Activated CD8-positive, alpha-beta memory T cell treated with anti-CD3 and anti-CD28 coated beads, Interleukin-2, amount 10 ng/mL, durations not matched to agents 7 days and 5 days (primary cell): ENCODE measurements around the gene GRAMD2A. TPM values are rescaled to one million over a fixed set of nuclear protein-coding genes. Genes with fewer than 3 reads are reported as not detected.

Source experiments
- ATAC-seq: fragments of 150-1000 bp; cut with Tn5 transposase; one replicate; pipeline ENCODE4 v1.10.0; 2021; ENCODE audit warnings: moderate library complexity
- CTCF ChIA-PET: fragments of 350-600 bp; sonication (Branson Sonifier 250); formaldehyde crosslinking; loops from one replicate; lab custom pipeline; 2021; ENCODE audit warnings: antibody characterized with exemption; lab: Charles Lee
- DNase-seq: peaks from one replicate; pipeline ENCODE4 v3.0.0-alpha.2; 2020
- H3K27ac Mint-ChIP-seq: one replicate; pipeline ENCODE4 v1.8.0; 2021; ENCODE audit warnings: mild to moderate bottlenecking, mixed read lengths
- H3K27me3 Mint-ChIP-seq: one replicate; pipeline ENCODE4 v1.8.0; 2021; ENCODE audit warnings: mixed read lengths
- H3K36me3 Mint-ChIP-seq: one replicate; pipeline ENCODE4 v1.8.0; 2021; ENCODE audit warnings: mild to moderate bottlenecking, mixed read lengths
- H3K4me1 Mint-ChIP-seq: one replicate; pipeline ENCODE4 v1.8.0; 2021; ENCODE audit warnings: mixed read lengths
- H3K4me3 Mint-ChIP-seq: one replicate; pipeline ENCODE4 v1.8.0; 2021; ENCODE audit warnings: mild to moderate bottlenecking, moderate library complexity, mixed read lengths
- H3K9me3 Mint-ChIP-seq: one replicate; pipeline ENCODE4 v1.8.0; 2022; ENCODE audit warnings: low read depth, mixed read lengths
- total RNA-seq, 2 experiments: library from RNA; stranded (reverse); gene quantifications; one replicate each; pipeline ENCODE4 v1.2.3, GENCODE V29; 2021

The GRAMD2A gene
- total RNA-seq, 2 experiments from 2014 or later = not detected

DNA sequence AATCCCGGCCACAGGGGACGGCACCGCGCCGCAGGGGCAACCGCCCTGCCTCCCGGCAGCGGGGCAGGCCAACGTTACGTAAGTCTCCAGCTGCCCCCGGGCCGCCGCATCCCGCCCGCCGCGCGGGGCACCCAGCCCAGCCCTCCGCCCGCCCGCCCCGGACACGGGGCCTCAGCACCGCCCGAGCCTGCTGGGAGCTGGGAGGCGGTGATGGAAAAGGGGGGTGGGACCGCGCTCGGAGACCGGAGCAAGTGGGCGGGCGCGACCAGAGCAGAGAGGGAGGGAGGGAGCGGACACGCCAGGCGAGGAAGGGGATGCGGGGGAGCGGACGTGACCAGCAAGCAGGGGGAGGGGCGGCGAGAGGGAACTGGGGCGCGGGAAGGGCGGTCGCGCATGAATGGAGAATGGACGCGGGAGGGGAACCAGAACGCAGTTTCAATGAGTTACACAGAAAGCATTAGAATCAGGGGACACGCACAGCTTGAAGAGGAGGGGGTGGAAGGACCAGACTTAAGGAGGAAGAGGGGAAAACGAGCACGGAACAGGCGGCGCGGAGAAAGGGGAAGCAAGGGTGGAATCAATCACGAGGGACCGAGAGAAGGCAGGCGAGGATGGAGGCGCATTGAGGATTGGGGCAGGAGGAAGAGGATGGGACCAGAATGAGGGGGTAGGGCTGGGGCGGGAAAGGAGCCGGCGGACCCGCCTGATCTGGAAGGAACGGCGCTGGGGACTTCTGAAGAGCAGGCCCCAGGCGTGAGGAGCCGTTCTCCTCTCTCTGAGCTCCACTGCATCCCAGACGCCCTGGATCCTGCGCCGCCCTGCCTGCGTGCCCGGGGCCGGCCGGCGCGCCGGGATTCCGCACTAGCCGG is 32.8 kb upstream of the GRAMD2A start:
- Mint-ChIP-seq H3K9me3 (no peaks in the 10 kb centered on the region), H3K4me3 (peak overlapping the region; percentile 99), H3K36me3 (peaks cover 39% of the 10 kb centered on the region), H3K27me3 (no peaks in the 10 kb centered on the region), H3K27ac (peak overlapping the region; percentile 97), H3K4me1 (peaks cover 43% of the 10 kb centered on the region)
- DNase-seq (peak; percentile 86), ATAC-seq (peak; percentile 4)
- CTCF ChIA-PET = interaction anchor here (0.8 to 1.6 kb wide), 3 partner anchors 38 to 232 kb away, joined by 3 to 4 read pairs (median 3); no protein-coding TSS in a partner anchor

DNA sequence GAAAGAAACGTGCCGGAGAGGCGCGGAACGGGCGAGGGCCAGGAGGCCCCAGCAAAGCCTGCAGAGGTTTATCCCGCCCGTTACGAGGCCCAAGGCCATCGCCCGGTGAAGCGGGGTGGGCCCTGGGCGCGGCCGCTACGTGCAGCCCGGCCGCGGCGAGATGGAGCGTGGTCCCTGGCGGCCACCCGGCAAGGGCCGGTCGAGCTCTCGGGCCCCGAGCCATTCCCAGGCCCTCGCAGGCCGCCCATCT is 32.3 kb upstream of the GRAMD2A start:
- H3K9me3 Mint-ChIP-seq = no peaks in the 10 kb centered on the region
- no peak for ATAC-seq
- peaks cover 42% of the 10 kb centered on the region for H3K36me3 Mint-ChIP-seq
- CTCF ChIA-PET = interaction anchor here (0.7 to 1.6 kb wide), 3 partner anchors 13 to 44 kb away, joined by 3 to 5 read pairs (median 3); no protein-coding TSS in a partner anchor
- peak overlapping the region; percentile 99 for H3K4me3 Mint-ChIP-seq
- no peaks in the 10 kb centered on the region for H3K27me3 Mint-ChIP-seq
- peaks cover 46% of the 10 kb centered on the region for H3K4me1 Mint-ChIP-seq
- DNase-seq = no peak
- peak overlapping the region; percentile 92 for H3K27ac Mint-ChIP-seq

- ATAC-seq = no peak
- peaks cover 45% of the 10 kb centered on the region for H3K36me3 Mint-ChIP-seq
Measured at GRCh38 chr15:72229076-72229946, 31.7 kb upstream of the GRAMD2A start.

DNA sequence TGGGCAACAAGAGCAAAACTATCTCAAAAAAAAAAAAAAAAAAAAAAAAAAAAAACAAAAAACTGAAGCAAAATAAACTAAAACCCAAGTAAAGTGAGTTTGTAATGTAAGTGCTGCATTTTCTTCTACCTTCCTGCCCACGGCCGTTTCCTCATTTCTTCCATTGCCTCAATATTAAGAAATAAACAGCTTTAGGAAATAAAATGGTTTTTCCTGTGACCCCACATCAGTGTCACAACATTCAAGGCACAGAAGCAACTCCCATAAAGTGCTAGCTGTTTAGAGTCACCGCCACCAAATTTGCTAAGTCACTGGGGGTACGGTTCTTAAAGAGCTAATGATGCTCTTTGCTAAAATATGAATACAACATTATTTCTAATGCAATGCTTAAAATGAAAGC is 30.1 kb upstream of the GRAMD2A start:
- peak overlapping the region; percentile 99 for H3K4me3 Mint-ChIP-seq
- peaks cover 60% of the 10 kb centered on the region for H3K36me3 Mint-ChIP-seq
- H3K4me1 Mint-ChIP-seq = peaks cover 59% of the 10 kb centered on the region
- ATAC-seq = no peak
- no peak for DNase-seq
- no peaks in the 10 kb centered on the region for H3K9me3 Mint-ChIP-seq
- peak overlapping the region; percentile 92 for H3K27ac Mint-ChIP-seq
- H3K27me3 Mint-ChIP-seq = no peaks in the 10 kb centered on the region
- CTCF ChIA-PET = interaction anchor here (0.7 to 3.3 kb wide), 11 partner anchors 12 to 447 kb away, joined by 3 to 57 read pairs (median 4); partner anchors contain the start of gene GRAMD2A

More at GRCh38 chr15:72229076-72229946, 31.7 kb upstream of the GRAMD2A start:
- peak; percentile 55 for DNase-seq
- CTCF ChIA-PET = interaction anchor here (0.7 to 1.6 kb wide), 2 partner anchors 13 to 44 kb away, joined by 3 to 5 read pairs; no protein-coding TSS in a partner anchor
- peaks cover 48% of the 10 kb centered on the region for H3K4me1 Mint-ChIP-seq
- H3K4me3 Mint-ChIP-seq = peak overlapping the region; percentile 99
- no peaks in the 10 kb centered on the region for H3K9me3 Mint-ChIP-seq
- H3K27me3 Mint-ChIP-seq = no peaks in the 10 kb centered on the region
- peak overlapping the region; percentile 92 for H3K27ac Mint-ChIP-seq

- H3K36me3 Mint-ChIP-seq = peaks cover 65% of the 10 kb centered on the region
- peak; percentile 28 for ATAC-seq
- H3K4me1 Mint-ChIP-seq = peaks cover 59% of the 10 kb centered on the region
- H3K4me3 Mint-ChIP-seq = peak overlapping the region; percentile 99
- no peaks in the 10 kb centered on the region for H3K27me3 Mint-ChIP-seq
- H3K27ac Mint-ChIP-seq = peak overlapping the region; percentile 92
- CTCF ChIA-PET = interaction anchor here (0.5 to 3.3 kb wide), 21 partner anchors 10 to 559 kb away, joined by 3 to 57 read pairs (median 4); partner anchors contain the start of genes GRAMD2A and HEXA
- H3K9me3 Mint-ChIP-seq = no peaks in the 10 kb centered on the region
- peak; percentile 72 for DNase-seq
Measured at GRCh38 chr15:72227192-72227586, 29.6 kb upstream of the GRAMD2A start.

DNA sequence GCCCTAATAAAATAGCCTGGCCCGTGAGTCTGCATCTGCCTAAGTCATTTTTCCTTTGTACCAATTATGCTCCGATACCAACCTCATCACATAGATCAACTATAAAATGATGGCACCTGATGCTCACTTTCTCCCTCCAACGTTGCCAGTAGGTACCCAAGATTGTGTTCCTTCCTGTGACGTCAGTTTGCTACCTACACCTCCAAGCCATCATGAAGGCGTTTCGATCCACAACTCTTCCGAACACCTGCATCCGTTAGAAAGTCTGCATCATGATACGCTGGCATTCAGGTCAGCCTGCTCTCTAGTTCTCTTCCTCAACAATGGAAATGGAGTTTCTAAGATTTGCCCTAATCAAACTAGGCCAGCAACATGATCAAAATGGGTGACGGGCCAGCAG is 25.7 kb upstream of the GRAMD2A start:
- Mint-ChIP-seq H3K27ac (peak overlapping the region; percentile 61), H3K9me3 (no peaks in the 10 kb centered on the region), H3K4me3 (no peak overlapping the region), H3K4me1 (peaks cover 77% of the 10 kb centered on the region), H3K36me3 (peaks cover 81% of the 10 kb centered on the region), H3K27me3 (no peaks in the 10 kb centered on the region)
- CTCF ChIA-PET = interaction anchor here (1.5 kb wide), 1 partner anchor 90 kb away, joined by 4 read pairs; no protein-coding TSS in a partner anchor
- DNase-seq (no peak), ATAC-seq (no peak)

- Mint-ChIP-seq H3K9me3 (no peaks in the 10 kb centered on the region), H3K4me1 (peaks cover 75% of the 10 kb centered on the region), H3K27me3 (no peaks in the 10 kb centered on the region), H3K36me3 (peaks cover 83% of the 10 kb centered on the region), H3K27ac (peak overlapping the region; percentile 66), H3K4me3 (no peak overlapping the region)
- DNase-seq (no peak), ATAC-seq (no peak)
- CTCF ChIA-PET = interaction anchor here (0.7 to 1.5 kb wide), 3 partner anchors 9 to 91 kb away, joined by 3 to 4 read pairs (median 4); no protein-coding TSS in a partner anchor
Measured at GRCh38 chr15:72222393-72222792, 24.8 kb upstream of the GRAMD2A start.

- Mint-ChIP-seq H3K27me3 (no peaks in the 10 kb centered on the region), H3K4me1 (peaks cover 61% of the 10 kb centered on the region), H3K9me3 (no peaks in the 10 kb centered on the region), H3K27ac (no peak overlapping the region), H3K4me3 (no peak overlapping the region), H3K36me3 (peaks cover 80% of the 10 kb centered on the region)
- CTCF ChIA-PET = interaction anchor here (1.4 kb wide), 1 partner anchor 19 kb away, joined by 3 read pairs; no protein-coding TSS in a partner anchor
- no peak for ATAC-seq
- no peak for DNase-seq
Measured at GRCh38 chr15:72220687-72221086, 23.1 kb upstream of the GRAMD2A start.

- no peaks in the 10 kb centered on the region for H3K9me3 Mint-ChIP-seq
- H3K4me1 Mint-ChIP-seq = peaks cover 34% of the 10 kb centered on the region
- H3K27ac Mint-ChIP-seq = no peak overlapping the region
- peaks cover 74% of the 10 kb centered on the region for H3K36me3 Mint-ChIP-seq
- ATAC-seq = no peak
- no peak overlapping the region for H3K4me3 Mint-ChIP-seq
- no peaks in the 10 kb centered on the region for H3K27me3 Mint-ChIP-seq
- CTCF ChIA-PET = interaction anchor here (0.8 to 2.9 kb wide), 4 partner anchors 9 to 19 kb away, joined by 3 to 11 read pairs (median 4); no protein-coding TSS in a partner anchor
- DNase-seq = no peak
Measured at GRCh38 chr15:72217216-72217615, 19.6 kb upstream of the GRAMD2A start.

GRCh38 chr15:72216079-72216478 is 18.5 kb upstream of the GRAMD2A start:
- no peak for DNase-seq
- Mint-ChIP-seq H3K36me3 (peaks cover 77% of the 10 kb centered on the region), H3K4me3 (no peak overlapping the region), H3K9me3 (no peaks in the 10 kb centered on the region), H3K27ac (no peak overlapping the region), H3K27me3 (no peaks in the 10 kb centered on the region), H3K4me1 (peaks cover 24% of the 10 kb centered on the region)
- CTCF ChIA-PET = interaction anchor here (1.6 to 2.9 kb wide), 2 partner anchors 14 to 15 kb away, joined by 5 to 11 read pairs; no protein-coding TSS in a partner anchor
- ATAC-seq = no peak

DNA sequence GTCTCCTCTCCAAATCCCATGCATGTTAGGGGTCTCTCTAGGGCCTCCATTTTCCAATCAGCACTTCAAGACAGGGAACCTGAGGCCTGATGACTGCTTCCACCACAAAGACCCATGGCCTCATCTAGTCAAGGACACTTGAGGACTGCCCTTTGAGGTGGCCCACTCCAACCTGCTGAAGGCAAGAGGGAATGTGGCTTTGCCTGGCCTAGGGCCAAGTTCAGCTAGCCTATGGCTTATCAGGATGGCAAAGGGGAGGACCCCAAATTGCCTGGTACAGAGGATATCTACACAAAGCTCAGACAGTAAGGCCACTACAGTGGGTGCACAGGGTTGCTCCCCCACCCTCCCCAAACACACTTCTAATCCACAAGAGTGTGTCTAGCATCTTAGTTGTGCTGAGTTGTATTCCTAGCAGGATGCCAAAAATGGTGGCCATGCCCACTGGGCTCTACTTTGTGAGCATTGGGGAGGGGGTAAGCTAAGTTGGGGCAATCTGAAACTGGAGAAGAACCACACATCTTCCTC is 10.0 kb upstream of the GRAMD2A start:
- no peak overlapping the region for H3K27ac Mint-ChIP-seq
- CTCF ChIA-PET = interaction anchor here (0.7 to 1.0 kb wide), 3 partner anchors 8 to 19 kb away, joined by 3 to 4 read pairs (median 3); no protein-coding TSS in a partner anchor

DNA sequence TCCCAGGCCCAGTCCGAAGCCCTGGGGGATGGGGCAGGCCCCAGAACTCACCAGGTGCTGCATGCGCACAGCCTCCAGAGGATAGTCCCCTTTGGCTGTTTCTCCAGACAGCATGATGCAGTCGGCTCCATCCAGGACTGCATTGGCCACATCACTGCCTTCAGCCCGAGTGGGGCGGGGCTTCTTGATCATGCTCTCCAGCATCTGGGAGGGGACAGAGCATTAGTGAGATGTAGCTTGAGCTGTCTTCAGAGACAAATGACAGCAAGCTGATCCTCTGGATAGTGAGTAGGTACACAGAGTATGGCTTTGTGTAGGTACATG is 9.1 kb upstream of the GRAMD2A start:
- Mint-ChIP-seq H3K4me3 (no peak overlapping the region), H3K4me1 (peaks cover 14% of the 10 kb centered on the region), H3K27ac (no peak overlapping the region), H3K9me3 (no peaks in the 10 kb centered on the region), H3K36me3 (peaks cover 86% of the 10 kb centered on the region), H3K27me3 (no peaks in the 10 kb centered on the region)
- no peak for ATAC-seq
- no peak for DNase-seq
- CTCF ChIA-PET = no interaction called here

More for the DNA sequence above, 10.0 kb upstream of the GRAMD2A start:
- Mint-ChIP-seq H3K9me3 (no peaks in the 10 kb centered on the region), H3K36me3 (peaks cover 86% of the 10 kb centered on the region), H3K4me1 (peaks cover 14% of the 10 kb centered on the region), H3K4me3 (no peak overlapping the region), H3K27me3 (no peaks in the 10 kb centered on the region)
- ATAC-seq = no peak
- no peak for DNase-seq
